SK-N-SH treated with all-trans-retinoic acid at 6 μM for 48 hours (cell line): Measurements from ENCODE around the gene PTF1A.

ENCODE experiments used
- ATAC-seq: fragments of 200-7000 bp; cut with Tn5 transposase; 3 replicates; pipeline ENCODE4 v1.9.1; 2020; ENCODE audit warnings: mild to moderate bottlenecking, moderate library complexity
- BACH2 ChIP-seq: fragments of 250-450 bp; sonication (Bioruptor Pico); IDR thresholded peaks from 2 replicates; pipeline ENCODE4 v1.9.0; 2021; ENCODE audit warnings: mild to moderate bottlenecking, borderline replicate concordance
- CREB5 ChIP-seq: fragments of 250-450 bp; sonication (Bioruptor Pico); IDR thresholded peaks from 2 replicates; pipeline ENCODE4 v1.5.1; 2020; ENCODE audit warnings: low read depth, mild to moderate bottlenecking, moderate library complexity
- CSDC2 ChIP-seq: fragments of 250-450 bp; sonication (Bioruptor Pico); IDR thresholded peaks from 2 replicates; pipeline ENCODE4 v1.5.0; 2020; ENCODE audit warnings: mild to moderate bottlenecking, moderate library complexity
- CSRNP3 ChIP-seq: fragments of 250-450 bp; sonication (Bioruptor Pico); IDR thresholded peaks from 2 replicates; pipeline ENCODE4 v1.5.1; 2021; ENCODE audit warnings: mild to moderate bottlenecking, moderate library complexity
- ESRRG ChIP-seq: fragments of 250-450 bp; sonication (Bioruptor Pico); IDR thresholded peaks from 2 replicates; pipeline ENCODE4 v1.6.1; 2021; ENCODE audit warnings: mild to moderate bottlenecking
- GLIS3 ChIP-seq: fragments of 250-450 bp; sonication (Bioruptor Pico); IDR thresholded peaks from 2 replicates; pipeline ENCODE4 v1.5.0; 2020; ENCODE audit warnings: mild to moderate bottlenecking, moderate library complexity
- ISL1 ChIP-seq: fragments of 250-450 bp; sonication (Bioruptor Pico); IDR thresholded peaks from 2 replicates; pipeline ENCODE4 v2.1.2; 2022; ENCODE audit warnings: mild to moderate bottlenecking, moderate library complexity
- OSR1 ChIP-seq: fragments of 250-450 bp; sonication (Bioruptor Pico); IDR thresholded peaks from 2 replicates; pipeline ENCODE4 v1.8.0; 2022; ENCODE audit warnings: moderate library complexity, mild to moderate bottlenecking, inconsistent platforms
- PPARA ChIP-seq: fragments of 250-450 bp; sonication (Bioruptor Pico); IDR thresholded peaks from 2 replicates; pipeline ENCODE4 v1.5.0; 2020; ENCODE audit warnings: mild to moderate bottlenecking, borderline replicate concordance
- RARB ChIP-seq: fragments of 250-450 bp; sonication (Bioruptor Pico); IDR thresholded peaks from 2 replicates; pipeline ENCODE4 v1.8.0; 2021; ENCODE audit warnings: mild to moderate bottlenecking, moderate library complexity
- SNAI2 ChIP-seq: fragments of 250-450 bp; sonication (Bioruptor Pico); IDR thresholded peaks from 2 replicates; pipeline ENCODE4 v1.5.0; 2020; ENCODE audit warnings: mild to moderate bottlenecking, moderate library complexity
- TCF4 ChIP-seq: fragments of 250-450 bp; sonication (Bioruptor Pico); IDR thresholded peaks from 2 replicates; pipeline ENCODE4 v1.8.0; 2021; ENCODE audit warnings: mild to moderate bottlenecking, moderate library complexity, borderline replicate concordance
- TOX ChIP-seq: fragments of 250-450 bp; sonication (Bioruptor Pico); IDR thresholded peaks from 2 replicates; pipeline ENCODE4 v1.8.0; 2021; ENCODE audit warnings: mild to moderate bottlenecking, moderate library complexity, borderline replicate concordance
- ZC3H10 ChIP-seq: fragments of 250-450 bp; sonication (Bioruptor Pico); IDR thresholded peaks from 2 replicates; pipeline ENCODE4 v1.5.1; 2021; ENCODE audit warnings: mild to moderate bottlenecking, moderate library complexity
- ZFP3 ChIP-seq: fragments of 250-450 bp; sonication (Bioruptor Pico); IDR thresholded peaks from 2 replicates; pipeline ENCODE4 v1.5.0; 2020; ENCODE audit warnings: mild to moderate bottlenecking, moderate library complexity
- ZFP30 ChIP-seq: fragments of 450-650 bp; formaldehyde crosslinking; IDR thresholded peaks from 2 replicates; pipeline ENCODE4 v1.5.0; 2022; ENCODE audit warnings: mild to moderate bottlenecking, moderate library complexity
- ZNF565 ChIP-seq: fragments of 450-650 bp; formaldehyde crosslinking; conservative IDR thresholded peaks from 2 replicates; pipeline ENCODE4 v1.5.0; 2020; ENCODE audit warnings: low read depth, mild to moderate bottlenecking, moderate library complexity
- ZNF70 ChIP-seq: fragments of 450-650 bp; formaldehyde crosslinking; IDR thresholded peaks from 2 replicates; pipeline ENCODE4 v1.5.0; 2020; ENCODE audit warnings: mild to moderate bottlenecking, moderate library complexity
- ZNF8 ChIP-seq: fragments of 450-650 bp; formaldehyde crosslinking; IDR thresholded peaks from 2 replicates; pipeline ENCODE4 v1.5.0; 2020; ENCODE audit warnings: mild to moderate bottlenecking, moderate library complexity
- TF ChIP-seq, protein P1 (sequence below): fragments of 250-450 bp; sonication (Bioruptor Pico); IDR thresholded peaks from 2 replicates; pipeline ENCODE4 v1.8.0; 2020; ENCODE audit warnings: mild to moderate bottlenecking, moderate library complexity, borderline replicate concordance
- TF ChIP-seq, protein P2 (sequence below): fragments of 250-450 bp; sonication (Bioruptor Pico); IDR thresholded peaks from 2 replicates; pipeline ENCODE4 v1.5.0; 2020; ENCODE audit warnings: mild to moderate bottlenecking, moderate library complexity

The PTF1A gene

DNA sequence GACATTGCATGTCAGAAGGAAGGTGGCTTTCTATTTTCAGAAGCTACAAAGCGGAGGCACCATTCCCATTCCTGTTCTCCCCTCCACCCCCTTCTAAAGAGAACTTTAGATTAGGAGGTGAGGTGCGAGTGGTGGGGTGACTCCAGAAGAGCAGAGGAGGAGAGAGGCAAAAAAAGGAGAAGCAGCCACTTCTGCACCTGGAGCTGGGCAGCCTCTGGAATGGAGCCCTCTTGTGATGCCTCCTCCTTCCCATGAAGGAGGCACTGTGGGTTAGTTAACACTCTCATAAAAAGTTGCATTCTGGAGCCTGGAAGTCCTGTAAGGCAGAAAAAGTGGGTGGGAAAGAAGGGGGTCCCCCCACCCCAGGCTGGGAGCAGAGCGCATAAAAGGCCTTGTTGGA lies 4.8 kb downstream of the PTF1A start:
- no peak for ATAC-seq
- TF ChIP-seq PPARA (CRISPR knock-in tag) = no peak
- TF ChIP-seq ESRRG (CRISPR knock-in tag) = no peak
- TF ChIP-seq CSRNP3 (CRISPR knock-in tag) = no peak
- TF ChIP-seq ZNF8 (CRISPR knock-in tag) = no peak
- no peak for TF ChIP-seq ZNF70 (CRISPR knock-in tag)
- no peak for TF ChIP-seq CREB5 (CRISPR knock-in tag)
- TF ChIP-seq SNAI2 (CRISPR knock-in tag) = no peak
- TF ChIP-seq CSDC2 (CRISPR knock-in tag) = no peak
- no peak for TF ChIP-seq ZFP30 (CRISPR knock-in tag)
- no peak for TF ChIP-seq RARB
- TF ChIP-seq OSR1 (CRISPR knock-in tag) = no peak
- TF ChIP-seq ZFP3 (CRISPR knock-in tag) = no peak
- no peak for TF ChIP-seq ISL1 (CRISPR knock-in tag)

DNA sequence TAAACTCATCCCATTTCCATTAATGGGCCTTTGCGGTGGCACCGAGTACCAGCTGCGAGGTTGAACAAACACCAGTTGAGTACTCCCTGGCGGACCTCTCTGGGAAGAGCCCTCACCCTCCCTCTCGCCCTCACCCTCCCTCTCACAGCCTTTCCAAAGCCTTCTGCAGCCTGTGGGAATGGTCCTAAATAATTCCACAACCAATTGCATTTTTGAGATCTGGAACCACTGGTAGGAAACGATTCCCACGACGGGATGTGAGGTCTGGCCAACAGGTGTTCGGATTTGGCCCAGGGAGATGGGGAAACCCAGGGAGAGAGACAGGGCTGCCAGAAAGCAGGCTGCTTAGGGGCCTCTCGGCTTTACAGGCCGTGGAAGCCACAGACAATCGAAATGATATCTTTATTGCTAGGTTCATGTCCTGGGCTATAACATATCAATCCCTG lies 5.3 kb downstream of the PTF1A start:
- TF ChIP-seq OSR1 (CRISPR knock-in tag) (no peak), CSRNP3 (CRISPR knock-in tag) (no peak), ZNF70 (CRISPR knock-in tag) (no peak), SNAI2 (CRISPR knock-in tag) (no peak), TCF4 (no peak), ZC3H10 (CRISPR knock-in tag) (no peak), GLIS3 (no peak), ZNF565 (no peak), ZNF8 (CRISPR knock-in tag) (no peak), ESRRG (CRISPR knock-in tag) (no peak), BACH2 (CRISPR knock-in tag) (no peak)
- TF ChIP-seq, protein P1, sequence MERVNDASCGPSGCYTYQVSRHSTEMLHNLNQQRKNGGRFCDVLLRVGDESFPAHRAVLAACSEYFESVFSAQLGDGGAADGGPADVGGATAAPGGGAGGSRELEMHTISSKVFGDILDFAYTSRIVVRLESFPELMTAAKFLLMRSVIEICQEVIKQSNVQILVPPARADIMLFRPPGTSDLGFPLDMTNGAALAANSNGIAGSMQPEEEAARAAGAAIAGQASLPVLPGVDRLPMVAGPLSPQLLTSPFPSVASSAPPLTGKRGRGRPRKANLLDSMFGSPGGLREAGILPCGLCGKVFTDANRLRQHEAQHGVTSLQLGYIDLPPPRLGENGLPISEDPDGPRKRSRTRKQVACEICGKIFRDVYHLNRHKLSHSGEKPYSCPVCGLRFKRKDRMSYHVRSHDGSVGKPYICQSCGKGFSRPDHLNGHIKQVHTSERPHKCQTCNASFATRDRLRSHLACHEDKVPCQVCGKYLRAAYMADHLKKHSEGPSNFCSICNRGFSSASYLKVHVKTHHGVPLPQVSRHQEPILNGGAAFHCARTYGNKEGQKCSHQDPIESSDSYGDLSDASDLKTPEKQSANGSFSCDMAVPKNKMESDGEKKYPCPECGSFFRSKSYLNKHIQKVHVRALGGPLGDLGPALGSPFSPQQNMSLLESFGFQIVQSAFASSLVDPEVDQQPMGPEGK (CRISPR knock-in tag) = no peak
- ATAC-seq = no peak

DNA sequence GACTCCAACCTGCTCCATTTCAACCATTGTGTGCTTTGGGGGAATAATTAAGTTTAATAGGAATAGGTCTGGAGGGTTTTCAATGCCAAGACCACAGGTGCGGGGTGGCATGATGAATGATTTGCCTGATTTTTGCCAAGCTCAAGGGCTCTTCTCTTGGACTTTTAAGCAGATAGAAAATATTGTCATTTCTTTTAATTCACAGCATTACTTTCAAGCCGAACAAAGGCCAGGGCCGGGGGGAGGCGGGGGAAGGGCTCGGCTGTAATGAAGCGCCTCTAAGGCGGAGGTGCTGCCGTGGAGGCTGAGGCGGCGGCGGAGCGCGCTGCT lies 6.5 kb downstream of the PTF1A start:
- TF ChIP-seq ZC3H10 (CRISPR knock-in tag) (no peak), ZFP3 (CRISPR knock-in tag) (no peak), TCF4 (no peak), ZNF565 (no peak), CSDC2 (CRISPR knock-in tag) (no peak), TOX (CRISPR knock-in tag) (no peak), ISL1 (CRISPR knock-in tag) (no peak), ZNF70 (CRISPR knock-in tag) (no peak), SNAI2 (CRISPR knock-in tag) (no peak), ESRRG (CRISPR knock-in tag) (no peak)
- TF ChIP-seq, protein P2, sequence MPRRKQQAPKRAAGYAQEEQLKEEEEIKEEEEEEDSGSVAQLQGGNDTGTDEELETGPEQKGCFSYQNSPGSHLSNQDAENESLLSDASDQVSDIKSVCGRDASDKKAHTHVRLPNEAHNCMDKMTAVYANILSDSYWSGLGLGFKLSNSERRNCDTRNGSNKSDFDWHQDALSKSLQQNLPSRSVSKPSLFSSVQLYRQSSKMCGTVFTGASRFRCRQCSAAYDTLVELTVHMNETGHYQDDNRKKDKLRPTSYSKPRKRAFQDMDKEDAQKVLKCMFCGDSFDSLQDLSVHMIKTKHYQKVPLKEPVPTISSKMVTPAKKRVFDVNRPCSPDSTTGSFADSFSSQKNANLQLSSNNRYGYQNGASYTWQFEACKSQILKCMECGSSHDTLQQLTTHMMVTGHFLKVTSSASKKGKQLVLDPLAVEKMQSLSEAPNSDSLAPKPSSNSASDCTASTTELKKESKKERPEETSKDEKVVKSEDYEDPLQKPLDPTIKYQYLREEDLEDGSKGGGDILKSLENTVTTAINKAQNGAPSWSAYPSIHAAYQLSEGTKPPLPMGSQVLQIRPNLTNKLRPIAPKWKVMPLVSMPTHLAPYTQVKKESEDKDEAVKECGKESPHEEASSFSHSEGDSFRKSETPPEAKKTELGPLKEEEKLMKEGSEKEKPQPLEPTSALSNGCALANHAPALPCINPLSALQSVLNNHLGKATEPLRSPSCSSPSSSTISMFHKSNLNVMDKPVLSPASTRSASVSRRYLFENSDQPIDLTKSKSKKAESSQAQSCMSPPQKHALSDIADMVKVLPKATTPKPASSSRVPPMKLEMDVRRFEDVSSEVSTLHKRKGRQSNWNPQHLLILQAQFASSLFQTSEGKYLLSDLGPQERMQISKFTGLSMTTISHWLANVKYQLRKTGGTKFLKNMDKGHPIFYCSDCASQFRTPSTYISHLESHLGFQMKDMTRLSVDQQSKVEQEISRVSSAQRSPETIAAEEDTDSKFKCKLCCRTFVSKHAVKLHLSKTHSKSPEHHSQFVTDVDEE (CRISPR knock-in tag) = no peak
- TF ChIP-seq, all 23 proteins: peak for 0
- ATAC-seq = no peak
